OCI-M2 (cell line): ENCODE results near the gene CANX.

Experiments
- DNase-seq: peaks from one replicate; lab custom pipeline; 2025; ENCODE audit not compliant: unreplicated experiment; lab: John Stamatoyannopoulos, UW

The CANX gene

GRCh38 chr5:179749857-179750508, 51.2 kb downstream of the CANX start:
- no peak for DNase-seq

- DNase-seq: no peak
Observed at GRCh38 chr5:179753971-179754370, 55.2 kb downstream of the CANX start.

GRCh38 chr5:179755022-179755421, 56.3 kb downstream of the CANX start:
- DNase-seq: no peak

- no peak for DNase-seq
Observed at GRCh38 chr5:179758955-179759354, 60.2 kb downstream of the CANX start.

GRCh38 chr5:179759581-179760551, 61.1 kb downstream of the CANX start:
- DNase-seq: no peak

GRCh38 chr5:179762079-179762780, 63.5 kb downstream of the CANX start:
- no peak for DNase-seq

- no peak for DNase-seq
Observed at GRCh38 chr5:179762781-179763176, 64.0 kb downstream of the CANX start.

- no peak for DNase-seq
Observed at GRCh38 chr5:179763215-179763945, 64.6 kb downstream of the CANX start.

- DNase-seq: no peak
Observed at GRCh38 chr5:179764056-179764455, 65.3 kb downstream of the CANX start.

GRCh38 chr5:179765400-179765799, 66.6 kb downstream of the CANX start:
- no peak for DNase-seq

- DNase-seq: no peak
Observed at GRCh38 chr5:179766021-179766725, 67.4 kb downstream of the CANX start.

- no peak for DNase-seq
Observed at GRCh38 chr5:179766726-179767455, 68.1 kb downstream of the CANX start.

GRCh38 chr5:179767496-179768100, 68.8 kb downstream of the CANX start:
- no peak for DNase-seq

- no peak for DNase-seq
Observed at GRCh38 chr5:179768326-179769085, 69.7 kb downstream of the CANX start.

GRCh38 chr5:179769271-179769670, 70.5 kb downstream of the CANX start:
- DNase-seq: no peak

- DNase-seq: no peak
Observed at GRCh38 chr5:179769796-179770195, 71.0 kb downstream of the CANX start.

- DNase-seq: no peak
Observed at GRCh38 chr5:179771311-179771895, 72.6 kb downstream of the CANX start.

GRCh38 chr5:179772351-179772750, 73.6 kb downstream of the CANX start:
- no peak for DNase-seq
